NCI-H2107 treated with DMSO at 0.1 percent for 48 hours (cell line): ENCODE results near the gene FCAMR.

Experiments used
- DNase-seq: peaks from one replicate; lab custom pipeline; 2025; ENCODE audit not compliant: unreplicated experiment; lab: John Stamatoyannopoulos, UW

Gene FCAMR, protein sequence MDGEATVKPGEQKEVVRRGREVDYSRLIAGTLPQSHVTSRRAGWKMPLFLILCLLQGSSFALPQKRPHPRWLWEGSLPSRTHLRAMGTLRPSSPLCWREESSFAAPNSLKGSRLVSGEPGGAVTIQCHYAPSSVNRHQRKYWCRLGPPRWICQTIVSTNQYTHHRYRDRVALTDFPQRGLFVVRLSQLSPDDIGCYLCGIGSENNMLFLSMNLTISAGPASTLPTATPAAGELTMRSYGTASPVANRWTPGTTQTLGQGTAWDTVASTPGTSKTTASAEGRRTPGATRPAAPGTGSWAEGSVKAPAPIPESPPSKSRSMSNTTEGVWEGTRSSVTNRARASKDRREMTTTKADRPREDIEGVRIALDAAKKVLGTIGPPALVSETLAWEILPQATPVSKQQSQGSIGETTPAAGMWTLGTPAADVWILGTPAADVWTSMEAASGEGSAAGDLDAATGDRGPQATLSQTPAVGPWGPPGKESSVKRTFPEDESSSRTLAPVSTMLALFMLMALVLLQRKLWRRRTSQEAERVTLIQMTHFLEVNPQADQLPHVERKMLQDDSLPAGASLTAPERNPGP

GRCh38 chr1:206970446-206970845, at the start of gene FCAMR:
FCAMR (minus strand) TSS chr1:206970460; CDS start chr1:206970125, 335 bp downstream.
- no peak for DNase-seq

DNA sequence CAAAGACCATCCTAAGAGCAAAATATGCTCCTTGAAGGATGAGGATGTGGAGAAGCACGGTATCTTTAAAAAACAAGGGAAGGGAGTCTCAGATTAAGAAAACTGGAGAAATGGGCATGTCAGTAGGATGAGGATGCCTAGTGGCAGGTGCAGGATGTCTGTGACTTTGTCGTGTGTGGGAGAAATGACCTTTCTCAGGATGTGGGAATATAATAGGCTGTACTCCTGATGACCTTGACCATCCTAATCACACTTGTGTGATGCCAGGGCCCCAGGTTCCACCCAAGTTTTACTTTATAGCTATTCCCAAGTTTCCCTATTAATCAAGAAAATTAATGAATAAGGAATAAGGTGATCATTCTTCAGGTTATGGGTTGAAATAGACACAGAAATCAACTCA, 49.4 kb upstream of the FCAMR start:
- no peak for DNase-seq

- DNase-seq, result no peak
These were observed 48.9 kb upstream of the FCAMR start for GRCh38 chr1:207019161-207019560.

DNA sequence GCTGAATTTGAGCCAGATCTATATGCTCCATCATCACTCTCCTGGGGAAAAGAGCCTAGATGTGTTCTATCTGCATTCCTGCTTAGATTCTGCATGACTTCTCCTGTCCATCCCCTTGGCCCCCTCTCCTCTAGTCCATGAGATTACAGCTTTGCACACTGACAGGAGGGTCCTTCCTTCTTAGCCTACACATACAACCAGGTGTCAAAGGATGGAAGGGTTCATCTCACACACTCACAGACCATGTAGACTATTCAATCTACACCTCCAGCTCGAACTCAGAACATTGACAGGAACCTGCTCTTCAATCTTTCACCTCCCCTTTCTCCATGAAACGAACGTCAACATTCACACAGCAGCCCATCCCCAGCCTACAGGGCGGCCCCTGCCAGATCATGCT, 48.4 kb upstream of the FCAMR start:
- DNase-seq, result no peak

- no peak for DNase-seq
These were observed 47.6 kb upstream of the FCAMR start for GRCh38 chr1:207017615-207018559.

DNA sequence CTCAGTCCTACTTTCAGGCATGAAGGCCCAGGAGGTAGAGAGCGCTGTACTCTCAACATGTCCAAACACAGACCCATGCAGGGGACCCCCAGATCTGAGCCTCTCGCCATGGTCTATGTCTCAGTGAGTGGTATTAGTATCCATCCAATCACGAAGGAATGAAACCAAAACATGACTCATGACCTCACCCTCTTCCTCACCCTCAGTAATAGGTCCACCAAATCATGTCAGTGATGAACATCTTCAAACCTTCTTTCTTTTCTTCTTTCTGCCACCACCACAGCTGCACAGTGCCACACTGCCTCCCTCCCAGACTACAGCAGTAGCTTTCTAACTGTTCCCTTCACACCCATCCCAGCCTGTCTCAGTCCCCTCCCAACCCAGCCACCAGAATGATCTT, 45.5 kb upstream of the FCAMR start:
- no peak for DNase-seq

- no peak for DNase-seq
These were observed 44.5 kb upstream of the FCAMR start for GRCh38 chr1:207014728-207015127.

DNA sequence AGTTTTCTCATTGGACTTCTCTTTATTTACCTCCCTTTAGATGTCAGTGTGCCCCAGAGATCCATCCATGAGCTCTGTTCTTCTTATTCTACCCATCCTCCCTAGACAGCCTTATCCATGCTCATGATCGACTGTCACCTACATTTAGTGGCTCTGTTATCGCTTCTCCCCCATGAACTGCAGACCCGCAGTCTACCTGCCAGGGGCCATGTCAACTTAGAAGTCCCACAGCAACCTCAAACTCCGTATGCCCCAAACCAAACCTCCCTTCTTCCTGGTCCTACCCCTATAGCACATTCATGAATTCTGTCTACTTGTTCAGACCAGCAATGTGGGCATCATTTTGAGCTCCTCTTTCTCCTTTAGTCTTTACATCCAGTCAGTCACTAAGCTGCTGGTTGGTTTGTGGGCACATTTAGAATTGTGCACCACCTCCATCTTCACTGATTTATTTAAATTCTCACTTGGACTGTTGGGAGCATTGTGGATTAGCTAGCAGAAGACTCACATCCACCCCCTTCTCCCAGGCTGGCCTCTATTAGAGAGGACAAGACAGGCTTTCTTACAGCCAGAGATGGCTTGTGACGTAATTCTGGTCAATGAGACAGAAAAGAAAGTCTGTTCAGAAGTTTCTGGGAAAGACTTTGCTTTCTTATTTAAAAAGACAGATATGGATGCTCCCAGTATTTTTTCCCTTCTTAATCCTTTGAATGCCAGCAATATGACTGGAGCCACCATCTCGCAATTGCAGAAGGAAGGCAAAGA, 43.2 kb upstream of the FCAMR start:
- DNase-seq, result no peak

DNA sequence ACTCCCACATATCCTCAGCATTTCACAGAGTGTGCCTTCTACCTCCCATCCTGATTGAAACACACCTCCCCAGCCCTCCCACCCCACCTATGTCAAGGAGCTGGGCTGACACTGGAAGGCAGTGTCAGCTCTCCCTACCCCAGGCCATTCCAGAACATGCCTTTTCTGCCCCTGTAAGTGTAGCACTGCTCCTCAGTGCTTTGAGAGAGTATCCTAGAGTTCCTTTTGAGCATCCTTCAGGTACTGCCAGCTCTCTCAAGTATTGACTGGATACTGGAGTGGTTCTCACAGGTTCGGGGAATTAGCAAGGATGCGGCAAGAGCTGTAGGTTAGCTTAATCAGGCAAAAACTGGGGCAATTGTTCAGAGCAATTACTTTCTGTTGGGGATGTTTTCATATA, 40.5 kb upstream of the FCAMR start:
- no peak for DNase-seq

GRCh38 chr1:207009945-207010344, 39.7 kb upstream of the FCAMR start:
- DNase-seq, result no peak

- DNase-seq, result no peak
These were observed 39.1 kb upstream of the FCAMR start for GRCh38 chr1:207009182-207009850.

GRCh38 chr1:207007352-207008033, 37.2 kb upstream of the FCAMR start:
- no peak for DNase-seq

- DNase-seq, result no peak
These were observed 36.7 kb upstream of the FCAMR start for GRCh38 chr1:207006914-207007313.

GRCh38 chr1:207006083-207006482, 35.8 kb upstream of the FCAMR start:
- DNase-seq, result no peak

DNA sequence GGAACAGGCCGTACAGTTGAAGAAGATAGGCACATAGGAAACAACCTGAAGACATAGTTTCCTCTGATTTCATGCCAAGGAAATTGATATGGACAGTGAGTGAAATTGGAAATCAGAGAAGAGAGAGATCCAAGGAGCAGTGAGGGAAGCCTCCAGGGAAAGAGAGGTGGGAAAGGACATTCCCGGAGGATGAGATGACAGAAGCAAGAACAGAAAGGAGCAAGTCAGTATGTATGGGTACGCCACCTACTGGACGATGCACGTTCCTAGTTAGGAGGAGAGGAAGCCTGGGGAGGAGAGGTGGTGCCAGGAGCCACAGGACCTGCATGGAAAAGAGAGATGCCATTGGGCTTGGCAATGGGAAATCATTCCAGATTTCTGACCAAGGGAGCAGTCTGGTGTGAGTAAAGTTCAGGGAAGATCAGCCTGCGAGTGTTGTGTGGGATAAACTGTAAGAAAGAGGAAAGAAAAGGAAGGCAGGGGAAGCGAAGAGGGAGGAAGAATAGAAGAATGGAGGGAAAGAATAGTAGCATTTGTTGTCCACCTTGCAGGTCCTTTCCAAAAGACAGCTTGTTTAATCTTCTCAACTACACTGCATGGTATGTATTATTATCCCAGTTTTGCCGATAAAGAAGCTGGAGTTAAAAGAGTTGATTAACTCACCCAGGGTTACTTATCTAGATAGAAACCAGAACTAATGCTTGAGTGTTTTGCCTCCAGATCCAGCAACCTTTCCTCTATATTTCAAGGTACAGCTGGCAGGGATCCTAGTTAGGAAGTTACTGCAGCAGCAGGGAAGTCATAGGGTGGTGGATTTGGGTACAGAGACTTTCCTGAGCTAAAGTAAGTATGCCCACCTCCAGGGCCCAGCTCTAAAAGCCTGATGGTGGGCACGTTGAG, 34.9 kb upstream of the FCAMR start:
- peak; percentile 17 for DNase-seq

DNA sequence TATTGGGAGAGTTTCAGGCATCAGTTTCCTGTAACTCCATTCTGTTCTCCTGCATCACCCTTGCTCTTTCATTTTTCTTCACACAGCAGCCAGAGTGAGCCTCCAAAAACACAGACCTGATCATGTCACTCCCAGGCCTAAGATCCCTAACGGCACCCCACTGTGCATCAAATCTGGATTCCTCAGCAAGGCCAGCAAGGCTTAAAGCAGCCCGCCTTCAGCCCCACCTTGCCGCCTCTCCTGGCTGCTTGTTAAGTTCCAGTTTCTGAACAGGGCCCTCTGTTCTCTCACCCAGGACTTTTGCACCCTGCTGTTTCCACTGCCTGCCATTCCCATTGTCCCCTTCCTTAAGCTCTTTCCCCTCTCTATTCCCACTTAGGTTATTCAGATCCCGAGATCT, 33.0 kb upstream of the FCAMR start:
- DNase-seq, result no peak

GRCh38 chr1:207002724-207003146, 32.5 kb upstream of the FCAMR start:
- DNase-seq, result no peak

DNA sequence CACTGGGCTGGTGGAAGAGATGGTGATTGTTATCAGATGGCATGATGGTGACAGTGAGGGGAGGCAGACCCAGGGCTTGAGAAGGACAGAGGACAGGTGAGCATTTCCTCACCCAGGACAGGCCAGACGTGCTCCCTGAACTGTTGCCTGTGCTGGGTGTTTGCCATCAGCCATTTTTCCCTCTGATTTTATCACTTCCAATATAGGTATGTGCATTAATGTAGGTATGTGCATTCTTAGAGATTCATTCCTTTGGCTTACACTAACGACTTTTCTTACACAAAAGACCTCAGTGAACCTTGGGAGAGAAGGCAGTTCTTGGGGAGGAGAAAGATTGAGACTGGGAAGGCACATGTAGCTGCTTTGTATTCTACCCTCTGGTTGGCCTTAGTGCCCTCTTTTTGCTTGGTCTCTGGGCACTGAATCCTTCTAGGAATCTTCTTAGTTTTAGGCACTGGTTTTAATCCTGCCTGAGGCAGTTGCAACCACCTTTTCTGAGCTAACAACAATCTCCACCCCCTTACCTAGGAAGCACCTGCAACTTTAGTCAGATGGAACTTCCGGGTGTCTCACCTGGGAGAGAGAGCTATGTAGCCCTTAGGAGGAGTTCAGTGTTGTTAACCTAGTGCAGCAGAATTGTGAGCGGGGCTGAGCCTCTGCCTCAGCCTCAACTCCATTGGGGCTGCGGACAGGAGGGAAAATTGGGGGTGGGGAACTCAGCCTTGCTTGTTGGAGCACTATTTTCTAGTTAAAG, 31.4 kb upstream of the FCAMR start:
- no peak for DNase-seq
